ENCODE data around the gene EPS8.

DNA sequence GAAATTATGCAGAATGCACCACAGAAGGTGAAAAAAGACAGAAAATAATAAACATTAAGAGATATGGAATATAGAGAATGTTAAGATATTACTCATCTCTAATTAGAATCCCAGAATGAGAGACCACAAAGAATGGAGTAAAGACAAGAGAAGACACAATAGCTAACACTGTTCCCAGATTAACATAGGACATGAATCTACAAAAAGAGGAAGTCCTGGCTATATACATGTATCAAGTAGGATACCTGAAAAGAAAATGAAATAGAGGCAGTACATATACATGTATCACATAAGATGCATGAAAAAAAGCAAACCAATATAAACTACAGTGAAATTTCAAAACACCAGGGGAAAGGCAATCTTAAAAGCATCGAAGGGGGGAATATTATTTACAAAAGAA lies 5.6 kb upstream of the EPS8 start:
- TF ChIP-seq CTCF (optimal IDR thresholded peaks at IDR 0.05 in 1 of 3, IDR thresholded peaks at IDR 0.05 in 1 of 3, conservative IDR thresholded peaks at IDR 0.05 in 1 of 3; ENCODE audit: extremely low read depth in 1 of 3, insufficient read depth in 2 of 3, low read length in 3 of 3) (no peak), EZH2 (IDR thresholded peaks at IDR 0.05; ENCODE audit: low read length) (no peak)
